SK-N-MC (cell line): Measurements from ENCODE around the gene SLC43A3.

ENCODE experiments used
- DNase-seq: peaks from one replicate; pipeline ENCODE4 v3.0.0-alpha.2; 2011; ENCODE audit warnings: low read depth, low spot score
- H3K27ac ChIP-seq: fragments of 200-600 bp; sonication (generic); 2 replicates; pipeline ENCODE4 v1.5.1; 2016; ENCODE audit warnings: mixed run types
- H3K36me3 ChIP-seq: fragments of 200-600 bp; sonication (generic); 2 replicates; pipeline ENCODE4 v1.6.1; 2017; ENCODE audit warnings: antibody characterized with exemption, low read length, mixed read lengths; ENCODE audit not compliant: insufficient read depth
- H3K4me3 ChIP-seq: fragments of 200-600 bp; sonication (generic); 2 replicates; pipeline ENCODE4 v1.5.1; 2016
- H3K9ac ChIP-seq: fragments of 200-600 bp; sonication (generic); 2 replicates; pipeline ENCODE4 v1.8.0; 2017; ENCODE audit warnings: mixed run types, mixed read lengths; ENCODE audit not compliant: insufficient read length
- H3K9me3 ChIP-seq: fragments of 200-600 bp; sonication (generic); 2 replicates; pipeline ENCODE4 v1.6.1; 2017; ENCODE audit warnings: low read depth, mild to moderate bottlenecking, antibody characterized with exemption, low read length, moderate library complexity, mixed read lengths
- EZH2 ChIP-seq: fragments of 200-600 bp; sonication (generic); IDR thresholded peaks from one replicate; pipeline ENCODE4 v1.6.1; 2017; ENCODE audit warnings: antibody characterized with exemption
- FOXP2 ChIP-seq: optimal IDR thresholded peaks from 2 replicates; pipeline ENCODE3; 2011; ENCODE audit warnings: mild to moderate bottlenecking, moderate library complexity; ENCODE audit not compliant: insufficient read depth; ENCODE audit errors: extremely low read length, control extremely low read depth
- POLR2AphosphoS5 ChIP-seq: IDR thresholded peaks from 2 replicates; pipeline ENCODE4 v1.6.1; 2012; ENCODE audit warnings: mild to moderate bottlenecking, low read depth, low read length, borderline replicate concordance

The SLC43A3 gene

GRCh38 chr11:57425565-57426438 is 1.1 kb downstream of the SLC43A3 start:
- Histone ChIP-seq H3K36me3 (no peaks in the 10 kb centered on the region), H3K9ac (no peak overlapping the region), H3K4me3 (peak overlapping the region; percentile 31; the same call in 1 of the 2 replicates), H3K9me3 (no peaks in the 10 kb centered on the region), H3K27ac (no peak overlapping the region)
- no peak for TF ChIP-seq POLR2AphosphoS5
- TF ChIP-seq EZH2 = no peak
- TF ChIP-seq FOXP2 = no peak
- no peak for DNase-seq

GRCh38 chr11:57424792-57425564 is 1.9 kb downstream of the SLC43A3 start:
- Histone ChIP-seq H3K36me3 (no peaks in the 10 kb centered on the region), H3K4me3 (peak overlapping the region; percentile 31; the same call in 1 of the 2 replicates), H3K27ac (no peak overlapping the region), H3K9ac (no peak overlapping the region), H3K9me3 (no peaks in the 10 kb centered on the region)
- peak; percentile 89 for DNase-seq
- TF ChIP-seq EZH2 (no peak), FOXP2 (peak; percentile 17), POLR2AphosphoS5 (peak; percentile 55; the same call in 1 of the 2 replicates)

- 0 out of 2 replicates have a peak overlapping the region, but pooled peaks have one; percentile 31 for H3K4me3 ChIP-seq
- no peak overlapping the region for H3K27ac ChIP-seq
- H3K9ac ChIP-seq = no peak overlapping the region
- DNase-seq = no peak
- H3K36me3 ChIP-seq = no peaks in the 10 kb centered on the region
- no peaks in the 10 kb centered on the region for H3K9me3 ChIP-seq
- TF ChIP-seq EZH2 (no peak), FOXP2 (no peak), POLR2AphosphoS5 (no peak)
Measured at GRCh38 chr11:57424137-57424791, 2.7 kb downstream of the SLC43A3 start.

GRCh38 chr11:57422669-57423068 is 4.3 kb downstream of the SLC43A3 start:
- Histone ChIP-seq H3K27ac (no peak overlapping the region), H3K36me3 (no peaks in the 10 kb centered on the region), H3K9me3 (no peaks in the 10 kb centered on the region), H3K9ac (no peak overlapping the region), H3K4me3 (no peak overlapping the region)
- TF ChIP-seq POLR2AphosphoS5 (no peak), EZH2 (no peak), FOXP2 (no peak)
- DNase-seq = no peak

GRCh38 chr11:57421805-57422204 is 5.1 kb downstream of the SLC43A3 start:
- Histone ChIP-seq H3K27ac (no peak overlapping the region), H3K9ac (no peak overlapping the region), H3K36me3 (no peaks in the 10 kb centered on the region), H3K9me3 (no peaks in the 10 kb centered on the region), H3K4me3 (no peak overlapping the region)
- DNase-seq = no peak
- no peak for TF ChIP-seq POLR2AphosphoS5
- no peak for TF ChIP-seq EZH2
- TF ChIP-seq FOXP2 = no peak

GRCh38 chr11:57421066-57421465 is 5.9 kb downstream of the SLC43A3 start:
- TF ChIP-seq FOXP2 (no peak), EZH2 (no peak), POLR2AphosphoS5 (no peak)
- H3K4me3 ChIP-seq = no peak overlapping the region
- no peak overlapping the region for H3K9ac ChIP-seq
- DNase-seq = no peak
- no peaks in the 10 kb centered on the region for H3K9me3 ChIP-seq
- no peaks in the 10 kb centered on the region for H3K36me3 ChIP-seq
- H3K27ac ChIP-seq = no peak overlapping the region

- Histone ChIP-seq H3K9me3 (no peaks in the 10 kb centered on the region), H3K4me3 (no peak overlapping the region), H3K36me3 (no peaks in the 10 kb centered on the region), H3K27ac (no peak overlapping the region), H3K9ac (no peak overlapping the region)
- no peak for TF ChIP-seq EZH2
- no peak for TF ChIP-seq FOXP2
- no peak for TF ChIP-seq POLR2AphosphoS5
- no peak for DNase-seq
Measured at GRCh38 chr11:57419146-57419545, 7.8 kb downstream of the SLC43A3 start.

GRCh38 chr11:57418131-57418530 is 8.8 kb downstream of the SLC43A3 start:
- no peak overlapping the region for H3K27ac ChIP-seq
- DNase-seq = no peak
- no peak overlapping the region for H3K4me3 ChIP-seq
- H3K36me3 ChIP-seq = no peaks in the 10 kb centered on the region
- no peak for TF ChIP-seq FOXP2
- no peak for TF ChIP-seq EZH2
- TF ChIP-seq POLR2AphosphoS5 = no peak
- no peak overlapping the region for H3K9ac ChIP-seq
- no peaks in the 10 kb centered on the region for H3K9me3 ChIP-seq

GRCh38 chr11:57417056-57417455 is 9.9 kb downstream of the SLC43A3 start:
- Histone ChIP-seq H3K27ac (no peak overlapping the region), H3K9me3 (no peaks in the 10 kb centered on the region), H3K4me3 (no peak overlapping the region), H3K36me3 (no peaks in the 10 kb centered on the region), H3K9ac (no peak overlapping the region)
- DNase-seq = no peak
- TF ChIP-seq FOXP2 (no peak), EZH2 (no peak), POLR2AphosphoS5 (no peak)
